GM10248 (cell line): ENCODE measurements around the gene SYT7.

ENCODE experiments used
- CTCF ChIA-PET: fragments of 300-600 bp; sonication (Branson Sonifier 250); formaldehyde crosslinking; extraction: SDS; loops from one replicate; lab custom pipeline; 2021; ENCODE audit warnings: antibody characterized with exemption; lab: Yijun Ruan, JAX
- POLR2A ChIA-PET: fragments of 350-650 bp; sonication (Branson Sonifier 250); formaldehyde crosslinking; extraction: SDS; loops from one replicate; lab custom pipeline; 2020; ENCODE audit warnings: antibody characterized with exemption; lab: Yijun Ruan, JAX
- DNase-seq: peaks from one replicate; pipeline ENCODE4 v3.0.0; 2012; ENCODE audit errors: extremely low spot score
- CTCF ChIP-seq: IDR thresholded peaks from 2 replicates; pipeline ENCODE4 v1.5.1; 2012; ENCODE audit warnings: mild to moderate bottlenecking, low read depth; ENCODE audit errors: extremely low read depth, missing control alignments, control extremely low read depth

Gene SYT7

GRCh38 chr11:61556621-61557020 is 24.3 kb downstream of the SYT7 start:
- no peak for TF ChIP-seq CTCF
- ChIA-PET CTCF (no interaction called here), POLR2A (no interaction called here)
- no peak for DNase-seq

GRCh38 chr11:61555978-61556377 is 24.9 kb downstream of the SYT7 start:
- ChIA-PET CTCF (no interaction called here), POLR2A (no interaction called here)

GRCh38 chr11:61555051-61555969 is 25.6 kb downstream of the SYT7 start:
- no peak for DNase-seq
- ChIA-PET POLR2A (no interaction called here), CTCF (no interaction called here)
- TF ChIP-seq CTCF, result no peak

More at GRCh38 chr11:61555978-61556377, 24.9 kb downstream of the SYT7 start:
- DNase-seq, result no peak
- no peak for TF ChIP-seq CTCF

GRCh38 chr11:61554172-61554988 is 26.5 kb downstream of the SYT7 start:
- TF ChIP-seq CTCF, result no peak
- ChIA-PET CTCF (interaction anchor here (1.2 kb wide), 1 partner anchor 18 kb away, joined by 4 read pairs; no protein-coding TSS in a partner anchor), POLR2A (no interaction called here)
- no peak for DNase-seq

GRCh38 chr11:61553373-61554171 is 27.3 kb downstream of the SYT7 start:
- no peak for TF ChIP-seq CTCF
- no peak for DNase-seq
- ChIA-PET CTCF (interaction anchor here (1.2 to 1.7 kb wide), 3 partner anchors 9 to 85 kb away, joined by 4 to 5 read pairs (median 5); no protein-coding TSS in a partner anchor), POLR2A (interaction anchor here (0.6 kb wide), 1 partner anchor 1452 kb away, joined by 3 read pairs; no protein-coding TSS in a partner anchor)
